Measurements from ENCODE around the gene DNM3. TPM values are rescaled to one million over a fixed set of nuclear protein-coding genes. Genes with fewer than 3 reads are reported as not detected.

The DNM3 gene
- total RNA-seq, 1 donor = 2.0 TPM

GRCh38 chr1:172251486-172251885, 410.2 kb downstream of the DNM3 start:
- no peak for DNase-seq (ENCODE audit: low read depth)
- TF ChIP-seq CTCF (IDR thresholded peaks at IDR 0.05; ENCODE audit: insufficient read depth, low read length) = no peak

GRCh38 chr1:172252321-172252720, 411.0 kb downstream of the DNM3 start:
- no peak overlapping the region for H3K4me3 ChIP-seq (ENCODE audit: low read depth, low read length)
- DNase-seq (ENCODE audit: low read depth) = peak; percentile 57
- TF ChIP-seq CTCF (IDR thresholded peaks at IDR 0.05; ENCODE audit: insufficient read depth, low read length) = no peak

More at GRCh38 chr1:172251486-172251885, 410.2 kb downstream of the DNM3 start:
- no peak overlapping the region for H3K4me3 ChIP-seq (ENCODE audit: low read depth, low read length)

GRCh38 chr1:172252958-172253357, 411.7 kb downstream of the DNM3 start:
- DNase-seq (ENCODE audit: low read depth) = no peak
- H3K4me3 ChIP-seq (ENCODE audit: low read depth, low read length) = no peak overlapping the region
- no peak for TF ChIP-seq CTCF (IDR thresholded peaks at IDR 0.05; ENCODE audit: insufficient read depth, low read length)

GRCh38 chr1:172254521-172255222, 413.4 kb downstream of the DNM3 start:
- no peak for TF ChIP-seq CTCF (IDR thresholded peaks at IDR 0.05; ENCODE audit: insufficient read depth, low read length)
- peak; percentile 91 for DNase-seq (ENCODE audit: low read depth)
- H3K4me3 ChIP-seq (ENCODE audit: low read depth, low read length) = no peak overlapping the region

- DNase-seq (ENCODE audit: low read depth) = no peak
- no peak overlapping the region for H3K4me3 ChIP-seq (ENCODE audit: low read depth, low read length)
- TF ChIP-seq CTCF (IDR thresholded peaks at IDR 0.05; ENCODE audit: insufficient read depth, low read length) = no peak
These were observed 413.9 kb downstream of the DNM3 start for GRCh38 chr1:172255223-172255560.

GRCh38 chr1:172265905-172266304, 424.6 kb downstream of the DNM3 start:
- no peak for TF ChIP-seq CTCF (IDR thresholded peaks at IDR 0.05; ENCODE audit: insufficient read depth, low read length)
- DNase-seq (ENCODE audit: low read depth) = no peak

More at GRCh38 chr1:172265905-172266304, 424.6 kb downstream of the DNM3 start:
- no peak overlapping the region for H3K4me3 ChIP-seq (ENCODE audit: low read depth, low read length)
